ENCODE results near the gene GALNT17. TPM values are rescaled to one million over a fixed set of nuclear protein-coding genes. Genes with fewer than 3 reads are reported as not detected.
"Not testable (repeated sequence)": the region's sequence is repeated elsewhere in the genome, so short reads cannot be mapped to it uniquely, and the experiment has no call there.

Gene GALNT17
- total RNA-seq, 1 donor from 2014 or later = not detected

DNA sequence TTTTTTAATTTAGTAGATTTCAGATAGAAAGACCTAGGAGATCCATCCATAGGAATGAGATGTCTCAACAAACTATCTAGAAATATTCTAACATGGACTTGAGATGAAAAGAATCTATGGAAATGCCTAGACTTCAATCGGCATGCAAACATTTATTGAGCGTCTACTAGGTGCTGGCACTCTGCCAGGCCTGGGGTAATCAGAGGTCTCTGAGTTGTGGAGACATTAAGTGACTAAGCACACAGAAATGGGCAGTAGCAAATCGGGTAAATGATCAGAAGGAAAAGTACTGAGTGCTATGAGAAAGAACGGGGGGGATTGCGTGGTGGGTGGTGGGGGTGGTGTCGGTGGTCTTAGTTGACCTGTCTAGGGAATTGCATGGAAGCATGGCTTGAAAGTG, 466.6 kb downstream of the GALNT17 start:
- no peak for DNase-seq (ENCODE audit: extremely low read depth, low read depth, low spot score)

DNA sequence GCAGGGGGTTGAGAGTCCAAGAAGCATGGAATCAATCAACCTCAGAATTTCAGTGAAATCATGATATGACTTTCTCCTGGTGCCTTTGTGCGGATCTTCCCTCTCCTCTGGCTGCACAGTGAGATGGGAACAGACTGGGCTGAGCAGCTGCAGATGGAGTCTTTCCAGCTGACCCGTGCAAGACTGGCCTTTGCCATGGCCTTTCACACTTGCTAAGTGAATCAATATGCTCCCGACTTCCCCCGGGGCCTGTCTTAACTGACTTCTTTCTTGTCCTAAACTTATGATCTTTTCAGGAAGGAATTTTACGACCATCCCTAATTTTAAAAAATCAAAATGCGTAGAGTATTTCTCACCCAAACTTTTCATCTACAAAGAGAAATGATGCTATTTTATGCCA, 469.9 kb downstream of the GALNT17 start:
- no peak for DNase-seq (ENCODE audit: extremely low read depth, low read depth, low spot score)

DNA sequence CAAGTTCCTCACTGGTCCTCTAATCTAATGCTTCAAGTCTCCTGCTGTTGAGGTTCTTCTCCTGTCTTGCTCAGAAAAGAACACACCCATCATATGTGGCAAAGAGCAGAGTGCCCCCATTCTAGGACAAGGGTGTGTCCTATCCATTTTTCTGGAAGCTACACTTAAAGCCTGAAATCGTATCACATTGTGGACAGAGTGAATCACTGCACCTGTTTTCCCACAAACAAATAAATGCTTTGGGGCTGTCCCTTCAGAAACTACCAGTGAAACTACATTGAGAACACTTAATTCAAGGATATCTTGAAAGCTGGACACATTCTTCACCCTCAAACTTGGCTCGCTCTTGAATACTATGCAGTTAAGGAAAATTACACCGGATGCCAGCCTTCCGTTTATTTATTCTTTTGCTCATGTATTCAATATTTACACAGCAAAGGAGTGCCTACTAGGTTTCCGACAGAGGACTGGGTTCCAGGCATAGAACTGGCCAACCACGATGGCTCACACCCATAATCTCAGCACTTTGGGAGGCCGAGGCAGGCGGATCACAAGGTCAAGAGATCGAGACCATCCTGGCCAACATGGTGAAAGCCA, 473.0 kb downstream of the GALNT17 start:
- no peak for DNase-seq (ENCODE audit: extremely low read depth, low read depth, low spot score)

DNA sequence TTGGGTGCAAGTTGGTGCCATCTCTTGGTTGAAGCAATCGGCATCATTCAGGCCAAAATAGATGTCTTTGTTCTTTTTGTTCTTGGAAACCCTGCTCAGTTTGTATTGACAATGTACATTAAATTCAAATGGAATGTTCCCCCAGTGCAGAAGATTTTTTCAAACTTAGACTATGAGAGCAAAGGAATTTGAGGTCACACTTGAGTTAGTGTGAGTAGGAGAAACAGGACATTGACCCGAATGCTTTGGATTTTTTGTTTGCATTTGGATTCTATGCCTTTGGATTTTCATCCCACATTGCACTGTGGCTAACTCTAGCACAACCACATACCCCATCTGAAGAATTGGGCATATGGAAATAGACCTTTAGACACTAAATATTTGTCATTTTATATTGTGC, 480.0 kb downstream of the GALNT17 start:
- no peak for DNase-seq (ENCODE audit: extremely low read depth, low read depth, low spot score)

DNA sequence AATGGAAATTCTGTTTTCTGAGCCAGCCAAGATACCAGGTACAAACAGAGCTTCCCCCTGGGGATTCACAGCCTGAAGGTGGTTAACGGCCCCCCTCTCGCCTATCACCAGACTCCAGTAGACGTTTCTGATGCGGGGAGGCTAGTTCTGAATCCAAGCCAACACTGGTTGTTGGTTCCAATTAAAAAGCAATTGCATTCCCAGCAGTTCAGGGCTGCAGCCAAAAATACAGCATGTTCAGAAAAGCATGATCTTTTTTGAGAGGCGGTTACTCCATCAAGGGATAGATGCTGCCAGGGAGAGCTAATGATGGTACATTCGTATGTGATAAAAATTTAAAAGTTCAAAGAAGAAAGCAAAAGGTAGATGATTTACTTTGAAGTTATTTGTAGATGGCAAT, 481.0 kb downstream of the GALNT17 start:
- no peak for DNase-seq (ENCODE audit: extremely low read depth, low read depth, low spot score)

DNA sequence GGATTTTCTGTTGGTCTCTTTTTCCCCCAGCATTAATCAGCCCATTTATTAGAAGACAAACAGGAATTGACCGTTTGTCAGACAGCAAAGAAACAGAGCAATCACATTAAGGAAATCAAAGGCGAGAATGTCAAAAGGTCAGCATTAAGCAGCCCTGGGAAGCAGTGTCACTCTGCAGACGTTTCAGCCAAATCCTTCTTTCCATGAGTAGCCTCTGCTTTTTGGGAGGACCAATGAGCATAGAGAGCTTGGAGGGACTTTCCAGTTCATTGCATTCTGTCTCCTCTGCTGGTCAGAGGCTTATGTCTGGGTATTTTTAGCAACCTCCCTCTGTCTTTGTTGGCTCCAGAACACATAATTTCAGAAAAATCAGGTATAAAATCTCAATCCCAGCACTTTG, 481.4 kb downstream of the GALNT17 start:
- no peak for DNase-seq (ENCODE audit: extremely low read depth, low read depth, low spot score)

DNA sequence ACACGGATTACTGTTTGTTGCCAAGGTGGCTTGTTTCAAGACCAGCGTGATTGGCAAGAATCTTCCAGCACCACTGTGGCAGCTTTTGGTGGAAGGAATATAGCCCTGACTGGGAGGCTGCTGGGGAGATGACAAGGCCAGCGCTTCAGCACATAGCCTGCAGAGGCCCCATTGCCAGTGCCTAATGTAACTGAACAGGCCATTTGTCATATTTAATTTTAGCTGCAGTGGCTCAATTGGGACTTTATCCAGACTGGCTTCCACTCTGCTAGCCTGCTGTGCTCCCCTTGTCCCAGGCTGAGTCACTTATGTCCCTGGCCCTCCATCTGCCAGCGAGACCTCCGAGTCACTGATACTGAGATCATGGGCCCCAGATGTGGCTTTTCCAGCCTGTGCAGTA, 483.1 kb downstream of the GALNT17 start:
- DNase-seq (ENCODE audit: extremely low read depth, low read depth, low spot score) = no peak

DNA sequence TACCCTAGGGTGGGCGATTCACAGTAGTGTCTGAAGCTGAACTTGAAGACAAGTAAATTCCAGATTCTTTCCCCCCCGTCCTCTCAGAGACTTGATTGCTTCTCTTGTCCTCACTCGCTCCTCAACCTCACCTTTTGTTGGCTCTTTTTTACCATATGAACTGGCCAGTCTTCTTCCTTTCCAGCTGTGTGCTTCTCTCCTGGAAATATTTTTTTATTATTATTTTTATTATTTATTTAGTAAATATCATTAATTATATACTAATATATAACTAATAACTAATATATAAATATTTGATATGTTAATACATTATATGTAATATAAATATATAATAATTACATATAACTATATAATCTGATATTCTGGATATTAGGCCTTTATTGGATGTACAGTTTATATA, 484.3 kb downstream of the GALNT17 start:
- no peak for DNase-seq (ENCODE audit: extremely low read depth, low read depth, low spot score)

DNA sequence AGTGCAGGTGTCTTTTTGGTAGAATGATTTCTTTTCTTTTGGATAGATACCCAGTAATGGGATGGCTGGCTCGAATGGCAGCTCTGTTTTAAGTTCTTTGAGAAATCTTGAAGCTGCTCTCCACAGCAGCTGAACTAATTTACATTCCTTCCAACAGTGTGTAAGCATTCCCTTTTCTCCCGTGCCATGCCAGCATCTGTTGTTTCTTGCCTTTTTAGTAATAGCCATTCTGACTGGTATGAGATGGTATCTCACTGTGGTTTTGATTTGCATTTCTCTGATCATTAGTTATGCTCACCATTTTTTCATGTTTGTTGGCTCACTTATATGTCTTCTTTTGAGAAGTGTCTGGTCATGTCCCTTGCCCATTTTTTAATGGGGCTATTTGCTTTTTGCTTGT, 486.3 kb downstream of the GALNT17 start:
- no peak for DNase-seq (ENCODE audit: extremely low read depth, low read depth, low spot score)

DNA sequence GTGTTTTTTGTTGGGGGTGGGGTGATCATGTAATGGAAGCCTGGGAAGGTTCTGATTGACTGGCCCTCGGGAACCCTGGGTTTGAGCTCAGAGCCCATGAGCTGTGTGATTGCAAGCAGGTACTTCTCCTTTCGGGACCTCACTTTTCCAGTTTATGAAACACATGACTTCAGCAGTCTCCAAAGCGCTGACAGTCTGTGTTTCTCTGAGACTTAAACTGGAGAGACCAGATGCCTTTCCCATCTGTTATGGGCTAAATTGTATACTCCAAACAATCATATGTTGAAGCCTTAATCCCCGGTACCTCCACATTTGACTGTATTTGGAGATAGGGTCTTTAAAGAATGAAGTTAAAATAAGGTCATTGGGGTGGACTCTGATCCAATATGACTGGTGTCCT, 493.6 kb downstream of the GALNT17 start:
- no peak for DNase-seq (ENCODE audit: extremely low read depth, low read depth, low spot score)

DNA sequence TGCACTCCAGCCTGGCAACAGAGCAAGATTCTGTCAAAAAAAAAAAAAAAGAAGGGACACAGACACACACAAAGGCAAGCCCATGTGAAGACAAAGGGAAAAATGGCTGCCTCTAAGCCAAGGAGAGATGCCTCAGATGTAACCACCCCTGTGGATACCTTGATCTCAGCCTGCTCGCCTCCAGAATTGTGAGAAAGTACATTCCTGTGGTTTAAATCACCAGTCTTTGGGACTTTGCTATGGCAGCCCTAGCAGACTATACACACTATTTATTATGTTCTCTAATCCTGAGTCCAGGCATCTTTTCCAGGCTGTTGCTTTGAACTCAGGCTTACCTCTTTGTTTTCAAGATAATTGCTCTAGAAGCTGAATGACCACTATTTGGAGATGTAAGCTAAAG, 494.3 kb downstream of the GALNT17 start:
- no peak for DNase-seq (ENCODE audit: extremely low read depth, low read depth, low spot score)

DNA sequence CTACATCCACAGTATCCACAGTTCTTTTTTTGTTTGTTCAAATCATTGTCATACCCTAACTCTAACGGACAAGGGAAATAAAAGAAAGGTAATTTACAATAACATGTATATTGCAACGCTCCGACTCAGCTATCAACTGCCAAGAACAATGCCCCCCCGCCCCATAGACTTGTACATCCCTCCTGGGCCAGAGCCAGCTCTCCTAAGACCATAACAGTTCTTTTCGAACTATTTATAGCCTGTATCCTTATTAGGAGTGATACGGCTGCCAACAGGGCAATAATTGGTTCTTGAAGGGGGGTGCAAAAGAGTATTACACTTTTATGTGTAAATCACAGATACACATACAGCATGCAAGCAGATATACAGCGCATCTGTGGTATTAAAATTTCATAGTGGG, 495.7 kb downstream of the GALNT17 start:
- no peak for DNase-seq (ENCODE audit: extremely low read depth, low read depth, low spot score)

DNA sequence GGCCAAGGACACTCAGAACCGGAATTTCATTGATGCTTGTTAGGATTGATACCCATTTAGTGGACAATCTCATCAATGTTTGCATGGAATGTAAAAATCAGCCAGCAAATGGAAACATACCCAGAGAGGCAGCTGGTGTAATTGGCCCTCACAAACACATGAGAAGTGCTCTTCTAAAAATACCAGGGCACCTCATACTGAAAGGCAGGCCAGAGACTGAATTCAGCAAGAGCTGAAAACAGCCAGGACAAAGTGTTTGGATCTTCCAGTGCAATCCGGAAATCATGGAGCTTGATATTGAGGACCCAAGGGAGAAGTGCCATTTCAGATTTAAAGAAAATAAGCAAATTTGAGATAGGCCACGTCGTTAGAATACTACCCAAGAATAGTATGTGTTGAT, 498.6 kb downstream of the GALNT17 start:
- no peak for DNase-seq (ENCODE audit: extremely low read depth, low read depth, low spot score)

DNA sequence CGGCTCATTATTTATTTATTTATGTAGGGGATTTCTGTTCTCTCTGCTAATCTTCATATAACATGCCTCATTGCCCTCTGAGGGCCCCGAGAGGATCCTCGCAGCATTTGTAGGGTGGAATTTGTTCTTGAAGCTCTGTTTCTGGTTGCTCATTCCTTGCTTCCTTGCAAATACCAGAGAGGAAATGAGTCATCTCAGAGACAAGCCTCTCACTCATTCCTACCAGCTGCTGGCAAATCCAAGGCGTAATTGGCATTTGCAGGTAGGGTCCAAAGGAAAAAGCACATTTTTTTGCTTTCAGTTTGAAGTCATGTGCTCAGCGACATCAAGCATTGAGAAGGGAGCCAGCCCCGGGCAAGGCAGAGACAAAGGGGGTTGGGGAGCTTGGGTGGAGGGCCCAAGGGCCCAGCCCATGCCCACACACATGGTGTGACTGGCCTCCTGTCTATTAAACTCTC, 501.6 kb downstream of the GALNT17 start:
- no peak for DNase-seq (ENCODE audit: extremely low read depth, low read depth, low spot score)

DNA sequence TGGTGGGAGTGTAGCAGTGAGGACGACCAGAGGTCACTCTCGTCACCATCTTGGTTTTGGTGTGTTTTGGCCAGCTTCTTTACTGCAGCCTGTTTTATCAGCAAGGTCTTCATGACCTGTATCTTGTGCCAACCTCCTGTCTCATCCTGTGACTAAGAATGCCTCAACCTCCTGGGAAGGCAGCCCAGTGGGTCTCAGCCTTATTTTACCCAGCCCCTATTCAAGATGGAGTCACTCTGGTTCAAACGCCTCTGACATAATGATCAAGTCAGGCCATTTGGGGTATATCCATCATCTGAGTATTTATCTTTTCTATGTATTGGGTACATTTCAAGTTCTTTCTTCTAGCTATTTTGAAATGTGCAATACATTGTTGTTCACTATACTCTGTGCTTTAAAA, 503.9 kb downstream of the GALNT17 start:
- DNase-seq (ENCODE audit: extremely low read depth, low read depth, low spot score) = not testable (repeated sequence)

DNA sequence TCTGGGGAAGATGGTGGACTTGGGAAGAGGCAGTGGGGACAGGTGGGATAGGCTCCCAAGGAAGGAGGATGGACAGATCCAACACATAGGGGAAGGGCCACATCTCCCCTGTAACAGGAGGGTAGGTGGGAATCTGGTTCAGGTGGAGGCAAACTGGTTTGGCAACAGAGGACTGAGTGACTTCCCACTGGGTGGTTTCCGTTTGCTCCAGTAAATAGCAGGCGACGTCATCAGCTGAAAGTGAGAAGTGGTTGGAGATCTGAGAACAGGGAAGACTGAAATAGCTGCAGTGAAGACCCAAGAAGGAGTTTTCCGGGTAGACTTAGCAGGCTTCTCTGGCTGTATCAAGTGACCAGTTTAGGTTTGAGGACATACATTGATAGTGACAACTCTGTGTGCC, 504.4 kb downstream of the GALNT17 start:
- no peak for DNase-seq (ENCODE audit: extremely low read depth, low read depth, low spot score)

DNA sequence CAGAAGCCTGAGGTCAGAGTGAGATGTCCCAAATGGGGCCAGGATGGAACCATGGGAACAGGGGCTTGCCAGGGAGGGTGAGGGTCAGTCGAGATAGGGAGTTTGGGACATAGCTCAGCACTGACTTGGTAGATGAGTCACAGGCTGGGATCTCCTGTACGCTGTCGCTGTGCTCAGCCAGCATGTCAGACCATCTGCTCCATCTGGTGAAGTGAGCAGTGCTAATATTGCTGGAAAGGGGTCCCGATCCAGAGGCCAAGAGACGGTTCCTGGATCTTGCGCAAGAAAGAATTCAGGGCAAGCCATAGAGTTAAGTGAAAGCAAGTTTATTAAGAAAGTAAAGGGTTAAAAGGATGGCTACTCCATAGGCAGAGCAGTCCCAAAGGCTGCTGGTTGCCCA, 505.6 kb downstream of the GALNT17 start:
- no peak for DNase-seq (ENCODE audit: extremely low read depth, low read depth, low spot score)

DNA sequence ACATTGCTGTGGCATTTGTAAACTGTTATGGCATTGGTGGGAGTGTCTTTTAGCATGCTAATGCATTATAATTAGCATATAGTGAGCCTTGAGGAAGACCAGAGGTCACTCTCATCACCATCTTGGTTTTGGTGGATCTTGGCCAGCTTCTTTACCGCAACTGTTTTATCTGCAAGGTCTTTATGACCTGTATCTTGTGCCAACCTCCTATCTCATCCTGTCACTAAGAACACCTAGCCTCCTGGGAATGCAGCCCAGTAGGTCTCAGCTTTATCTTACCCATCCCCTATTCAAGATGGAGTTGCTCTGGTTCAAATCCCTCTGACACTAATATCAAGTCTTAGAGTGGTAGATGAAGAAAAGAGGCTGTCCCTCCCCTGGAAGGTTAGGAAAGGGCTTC, 506.2 kb downstream of the GALNT17 start:
- no peak for DNase-seq (ENCODE audit: extremely low read depth, low read depth, low spot score)

DNA sequence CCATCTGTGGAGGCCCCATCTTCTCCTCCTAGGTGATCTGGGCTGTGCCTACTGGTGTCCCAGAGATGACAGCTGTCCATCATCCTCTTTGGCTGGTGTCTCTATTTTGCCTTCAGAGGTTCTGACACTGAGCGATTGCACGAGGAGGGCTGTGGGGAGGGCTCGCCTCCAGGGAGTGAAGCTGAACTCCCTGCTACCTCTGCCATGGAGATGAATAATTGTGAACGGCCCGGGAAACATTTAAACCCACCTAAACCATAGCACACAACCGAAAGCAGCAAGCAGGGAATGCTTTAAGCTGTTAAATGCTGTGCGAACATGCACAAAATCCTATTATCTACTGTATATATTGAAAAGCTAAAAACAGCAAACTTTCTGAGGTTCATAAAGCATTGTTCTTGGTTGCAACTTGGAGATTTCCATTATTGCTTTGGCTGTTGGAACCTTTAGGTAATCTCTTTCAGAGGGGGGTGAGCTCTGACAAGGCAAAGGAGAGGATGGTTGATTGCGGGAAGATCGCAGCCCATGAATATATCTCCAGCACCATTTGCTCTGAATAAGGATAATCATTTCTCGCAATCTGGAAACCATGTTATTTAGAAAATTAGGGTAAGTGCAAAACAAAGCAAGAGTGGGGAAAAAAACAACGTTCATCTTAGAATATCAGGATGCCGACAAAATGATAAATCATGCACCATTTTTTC, 507.6 kb downstream of the GALNT17 start:
- DNase-seq (ENCODE audit: extremely low read depth, low read depth, low spot score) = no peak

DNA sequence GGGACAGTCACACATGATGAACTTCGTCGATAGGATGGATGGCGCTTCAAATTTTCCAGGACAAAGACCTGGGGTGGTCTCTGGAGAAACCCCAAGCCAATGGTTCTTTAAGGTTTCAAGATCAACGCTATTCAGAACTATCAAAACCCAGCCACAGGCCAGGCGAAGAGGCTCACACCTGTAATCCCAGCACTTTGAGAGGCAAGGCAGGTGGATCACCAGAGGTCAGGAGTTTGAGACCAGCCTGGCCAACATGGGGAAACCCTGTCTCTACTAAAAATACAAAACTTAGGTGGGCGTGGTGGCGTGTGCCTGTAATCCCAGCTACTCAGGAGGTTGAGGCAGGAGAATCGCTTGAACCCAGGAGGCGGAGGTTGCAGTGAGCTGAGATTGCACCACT, 511.1 kb downstream of the GALNT17 start:
- not testable (repeated sequence) for DNase-seq (ENCODE audit: extremely low read depth, low read depth, low spot score)

DNA sequence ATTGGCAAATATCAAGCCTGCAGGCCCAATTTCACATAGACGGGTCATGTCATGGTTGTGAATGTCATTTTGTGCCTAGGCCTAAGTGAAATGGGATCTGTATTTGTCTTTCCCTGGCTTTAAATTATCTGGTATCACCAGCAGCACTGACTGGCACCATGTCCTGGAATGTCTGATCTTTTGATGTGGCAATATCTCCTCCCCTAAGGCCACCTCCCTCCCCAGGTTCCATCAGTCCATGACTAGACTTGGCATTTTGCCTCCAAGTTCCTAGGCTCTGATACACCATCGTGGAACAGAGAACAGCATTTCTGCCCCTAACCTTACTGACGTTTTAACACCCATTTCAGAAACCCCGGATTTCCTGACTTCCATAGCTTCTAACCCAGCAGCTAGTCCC, 513.9 kb downstream of the GALNT17 start:
- DNase-seq (ENCODE audit: extremely low read depth, low read depth, low spot score) = no peak

DNA sequence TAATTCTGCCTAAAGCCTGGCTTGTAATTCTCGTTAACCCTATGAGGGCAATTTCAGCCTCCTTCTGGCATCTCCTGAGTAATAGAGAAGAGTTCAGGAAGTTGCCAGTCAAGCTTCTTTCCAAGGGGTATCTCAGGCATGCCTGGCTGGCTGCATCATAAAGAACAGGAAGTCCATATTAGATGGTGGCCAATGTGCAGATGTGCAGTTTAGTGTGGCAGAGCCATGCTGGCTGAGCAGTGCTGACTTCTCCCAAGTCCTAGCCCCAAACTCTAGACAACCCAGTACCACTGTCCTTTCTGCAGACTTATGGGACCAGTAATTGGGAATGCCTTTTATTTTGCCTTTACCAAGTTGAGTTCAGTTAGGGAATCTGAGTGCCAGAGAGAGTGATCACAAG, 517.9 kb downstream of the GALNT17 start:
- DNase-seq (ENCODE audit: extremely low read depth, low read depth, low spot score) = no peak

All from glomerular endothelial cell (primary cell).